IPS-15b (cell line): ENCODE results near the gene S100Z.
A peak's percentile ranks its signal among the peaks of the same experiment; 100 is the strongest.

Experiments
- H3K27me3 ChIP-seq: one replicate; pipeline ENCODE4 v1.6.1; 2013; ENCODE audit warnings: low read length; ENCODE audit not compliant: control insufficient read depth, insufficient read depth
- H3K36me3 ChIP-seq: one replicate; pipeline ENCODE4 v1.6.1; 2013; ENCODE audit warnings: low read length; ENCODE audit not compliant: control insufficient read depth, insufficient read depth
- H3K4me1 ChIP-seq: one replicate; pipeline ENCODE4 v1.6.1; 2013; ENCODE audit warnings: mild to moderate bottlenecking, low read length; ENCODE audit not compliant: control insufficient read depth, insufficient read depth
- H3K4me3 ChIP-seq: one replicate; pipeline ENCODE4 v1.5.1; 2013; ENCODE audit warnings: low read depth, low read length
- H3K9ac ChIP-seq: one replicate; pipeline ENCODE4 v1.6.1; 2013; ENCODE audit warnings: low read depth, mild to moderate bottlenecking, low read length
- H3K9me3 ChIP-seq: one replicate; pipeline ENCODE4 v1.6.1; 2013; ENCODE audit warnings: mild to moderate bottlenecking, low read length; ENCODE audit not compliant: control insufficient read depth, insufficient read depth

Gene S100Z

DNA sequence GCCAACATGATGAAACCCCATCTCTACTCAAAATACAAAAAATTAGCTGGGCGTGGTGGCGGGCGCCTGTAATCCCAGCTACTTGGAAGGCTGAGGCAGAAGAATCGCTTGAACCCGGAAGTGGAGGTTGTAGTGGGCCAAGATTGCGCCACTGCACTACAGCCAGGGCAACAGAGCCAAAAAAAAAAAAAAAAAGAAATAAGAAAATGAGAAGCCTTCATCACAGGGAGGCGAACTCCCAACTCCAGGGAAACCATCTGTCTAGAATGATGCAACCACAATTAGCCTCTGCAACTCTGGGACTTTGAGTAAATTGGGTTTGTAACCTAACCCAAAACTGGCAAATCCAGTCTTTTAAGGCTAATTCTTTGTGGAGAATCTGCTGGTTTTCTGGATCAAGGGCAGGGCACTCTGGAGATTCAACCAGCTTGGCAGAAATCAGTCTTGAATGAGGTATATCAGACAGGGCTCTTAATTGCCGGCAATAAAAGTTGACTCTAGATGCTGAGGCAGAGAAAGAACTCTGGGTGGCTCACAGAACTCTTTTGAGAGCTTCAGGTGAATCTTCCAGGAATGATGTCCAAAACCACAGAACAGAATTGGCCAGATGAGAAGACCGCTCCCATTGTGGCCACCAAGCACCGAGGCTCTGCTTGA, 9.9 kb downstream of the S100Z start:
- Histone ChIP-seq H3K4me1 (no peaks in the 10 kb centered on the region), H3K27me3 (no peaks in the 10 kb centered on the region), H3K9me3 (peaks cover 2% of the 10 kb centered on the region), H3K36me3 (no peaks in the 10 kb centered on the region), H3K9ac (no peak overlapping the region), H3K4me3 (no peak overlapping the region)

DNA sequence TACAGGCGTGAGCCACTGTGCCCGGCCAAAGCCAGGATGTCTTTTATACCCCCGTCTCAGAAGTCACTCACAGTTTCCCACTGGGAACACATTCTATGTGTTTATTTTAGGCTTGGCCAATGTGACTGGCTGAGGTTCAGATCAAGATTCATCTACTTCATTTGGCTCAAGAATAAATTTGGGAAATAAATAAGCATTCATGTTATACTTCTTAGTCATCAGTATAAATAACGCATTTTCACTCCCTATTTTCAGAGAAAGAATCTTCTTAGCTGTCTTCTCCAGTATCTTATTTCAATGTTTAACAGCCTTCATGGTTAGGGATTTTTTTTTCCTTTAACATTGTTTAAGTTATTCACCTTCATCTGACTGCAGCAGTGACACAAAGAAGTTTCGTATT, 11.8 kb downstream of the S100Z start:
- Histone ChIP-seq H3K27me3 (no peaks in the 10 kb centered on the region), H3K36me3 (no peaks in the 10 kb centered on the region), H3K4me3 (no peak overlapping the region), H3K4me1 (no peaks in the 10 kb centered on the region), H3K9me3 (no peaks in the 10 kb centered on the region), H3K9ac (no peak overlapping the region)

DNA sequence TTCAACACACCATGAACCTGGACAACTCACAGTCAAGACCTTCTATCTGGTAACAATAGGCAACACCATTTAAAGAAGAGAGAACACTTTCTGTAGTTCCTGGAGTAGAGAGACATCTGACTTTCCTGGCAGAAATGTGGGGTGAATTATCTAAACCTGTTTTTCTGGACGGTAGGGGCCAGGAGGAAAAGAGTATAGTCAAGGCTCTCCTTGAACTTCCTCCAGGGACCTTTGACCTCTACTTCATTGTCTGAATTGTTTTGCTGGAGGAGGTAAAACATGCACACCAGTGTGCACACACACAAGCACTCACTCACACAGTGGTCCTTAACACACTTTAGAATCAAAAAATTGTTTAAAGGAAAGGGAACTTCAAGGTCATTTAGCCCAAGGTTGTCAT, 13.2 kb downstream of the S100Z start:
- Histone ChIP-seq H3K9ac (no peak overlapping the region), H3K4me3 (no peak overlapping the region), H3K9me3 (no peaks in the 10 kb centered on the region), H3K4me1 (no peaks in the 10 kb centered on the region), H3K36me3 (no peaks in the 10 kb centered on the region), H3K27me3 (no peaks in the 10 kb centered on the region)

DNA sequence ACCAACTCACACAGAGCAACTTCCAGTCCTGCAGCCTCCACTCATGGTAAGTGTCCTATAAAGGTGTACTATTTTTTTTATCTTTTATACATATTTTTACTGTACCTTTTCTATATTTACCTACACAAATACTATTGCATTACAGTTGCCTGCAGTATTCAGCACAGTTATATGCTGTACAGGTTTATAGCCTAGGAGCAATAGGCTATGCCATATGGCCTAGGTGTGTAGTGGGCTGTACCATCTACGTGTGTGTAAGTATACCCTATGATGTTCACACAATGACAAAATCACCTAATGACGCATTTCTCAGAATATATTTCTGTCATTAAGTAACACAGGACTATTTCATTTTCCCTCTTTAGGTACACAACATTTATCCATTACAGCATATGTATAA, 16.7 kb downstream of the S100Z start:
- no peaks in the 10 kb centered on the region for H3K36me3 ChIP-seq

DNA sequence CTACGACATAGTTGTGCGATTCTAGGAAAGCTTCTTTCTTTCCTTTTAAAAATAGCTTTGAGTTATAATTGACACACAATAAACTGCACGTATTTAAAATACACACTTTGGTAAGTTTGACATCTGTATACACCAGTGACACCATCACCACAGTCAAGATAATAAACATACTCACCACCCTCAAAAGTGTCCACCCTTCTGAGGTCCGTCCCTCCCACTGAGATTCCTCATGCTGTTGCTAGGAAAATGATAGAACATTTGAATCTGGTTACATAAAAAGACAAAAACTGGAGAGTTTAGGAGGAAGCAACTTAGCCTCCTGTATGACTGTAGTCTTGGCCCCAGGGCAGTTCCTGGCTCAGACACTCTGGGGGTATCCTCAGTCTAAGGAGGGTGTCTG, 17.2 kb downstream of the S100Z start:
- Histone ChIP-seq H3K9ac (no peak overlapping the region), H3K36me3 (no peaks in the 10 kb centered on the region), H3K4me3 (no peak overlapping the region)

More for the DNA sequence above, 16.7 kb downstream of the S100Z start:
- no peak overlapping the region for H3K4me3 ChIP-seq
- no peak overlapping the region for H3K9ac ChIP-seq
- H3K4me1 ChIP-seq, result peaks cover 3% of the 10 kb centered on the region
- no peaks in the 10 kb centered on the region for H3K27me3 ChIP-seq
- no peaks in the 10 kb centered on the region for H3K9me3 ChIP-seq

DNA sequence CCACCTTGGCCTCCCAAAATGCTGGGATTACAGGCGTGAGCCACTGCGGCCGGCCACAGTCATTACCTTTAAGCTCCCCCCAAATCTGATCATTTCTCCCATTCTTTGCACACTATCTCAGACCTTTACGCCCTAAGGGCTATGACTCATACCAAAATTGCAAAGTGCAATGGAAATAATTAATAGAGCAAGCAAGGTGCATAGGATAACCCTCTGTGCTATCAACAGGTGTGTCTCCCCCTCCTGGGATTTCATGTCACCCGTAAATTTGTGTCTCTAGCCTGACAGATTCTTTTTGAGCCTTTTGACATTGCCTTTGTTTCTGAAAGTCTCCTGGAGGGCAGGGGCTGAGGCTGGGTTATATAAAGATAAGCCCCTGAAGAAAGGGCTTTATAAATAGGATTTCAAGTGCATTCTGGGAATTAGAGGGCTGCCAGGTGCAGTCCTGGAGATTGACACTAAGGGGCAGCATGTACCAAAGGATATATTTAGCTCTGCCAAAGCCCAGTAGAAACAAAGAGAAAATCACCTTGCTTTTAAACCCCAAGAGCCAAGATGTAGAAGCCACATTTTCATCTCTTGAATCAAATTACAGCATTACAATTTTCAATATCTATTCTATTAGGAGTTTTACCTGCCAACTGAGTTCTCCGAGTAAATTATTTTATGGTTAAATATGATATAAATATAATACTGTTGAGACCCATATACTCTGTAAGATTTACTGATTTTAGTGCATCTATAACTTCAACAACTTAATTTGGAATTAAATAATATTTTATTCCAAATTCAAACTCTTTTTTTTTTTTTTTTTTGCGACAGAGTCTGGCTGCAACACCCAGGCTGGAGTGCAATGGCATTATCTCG, 18.2 kb downstream of the S100Z start:
- Histone ChIP-seq H3K36me3 (no peaks in the 10 kb centered on the region), H3K9ac (no peak overlapping the region), H3K9me3 (no peaks in the 10 kb centered on the region), H3K4me3 (no peak overlapping the region), H3K27me3 (no peaks in the 10 kb centered on the region), H3K4me1 (peaks cover 3% of the 10 kb centered on the region)

More for the DNA sequence above, 17.2 kb downstream of the S100Z start:
- no peaks in the 10 kb centered on the region for H3K27me3 ChIP-seq
- peaks cover 3% of the 10 kb centered on the region for H3K4me1 ChIP-seq
- H3K9me3 ChIP-seq, result no peaks in the 10 kb centered on the region

DNA sequence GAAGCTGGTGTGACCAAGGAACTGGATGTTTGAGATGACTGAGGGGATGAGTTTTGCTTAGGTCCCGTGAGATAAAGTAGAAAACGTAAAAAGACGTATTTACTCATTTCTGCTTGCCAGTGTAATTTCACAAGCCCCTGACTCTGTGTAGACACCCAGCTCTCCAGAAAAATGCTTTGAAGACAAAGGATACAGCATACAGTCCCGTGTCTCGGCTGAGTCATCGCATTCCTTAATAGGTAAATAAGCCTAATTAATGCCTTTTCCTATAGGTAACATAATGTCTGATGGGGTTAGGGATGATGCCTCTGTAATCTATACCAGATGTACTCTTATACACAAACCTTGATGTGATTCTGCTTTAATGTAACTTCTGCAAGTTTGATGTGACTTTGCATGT, 20.2 kb downstream of the S100Z start:
- H3K4me3 ChIP-seq, result no peak overlapping the region
- no peaks in the 10 kb centered on the region for H3K36me3 ChIP-seq
- no peaks in the 10 kb centered on the region for H3K9me3 ChIP-seq
- H3K27me3 ChIP-seq, result no peaks in the 10 kb centered on the region
- peaks cover 6% of the 10 kb centered on the region for H3K4me1 ChIP-seq
- no peak overlapping the region for H3K9ac ChIP-seq

DNA sequence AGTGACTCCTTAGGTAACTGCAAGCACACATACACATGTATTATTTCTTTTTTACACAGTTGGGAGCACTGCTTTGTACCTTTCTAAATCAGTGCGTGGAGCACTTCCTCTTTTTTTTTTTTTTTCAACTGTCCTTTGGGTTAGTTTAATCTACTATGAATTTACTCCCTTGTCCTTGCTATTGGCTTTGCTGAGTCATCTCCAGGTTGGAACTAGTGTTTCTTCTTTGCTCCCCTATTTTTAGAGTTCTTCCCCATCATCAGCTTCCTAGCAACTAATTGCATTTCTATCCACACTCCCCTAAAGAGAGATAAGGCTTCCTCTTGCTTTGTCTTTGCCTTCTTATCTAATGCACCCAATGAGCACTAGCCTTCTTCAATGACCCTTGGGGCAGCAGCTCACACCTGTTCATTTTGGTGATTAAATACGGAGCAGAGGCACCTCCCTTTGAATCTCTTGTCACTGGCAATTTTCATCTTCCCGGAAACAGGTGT, 24.3 kb downstream of the S100Z start:
- H3K4me1 ChIP-seq, result peaks cover 9% of the 10 kb centered on the region
- no peaks in the 10 kb centered on the region for H3K27me3 ChIP-seq
- H3K9ac ChIP-seq, result no peak overlapping the region
- peak overlapping the region; percentile 27 for H3K4me3 ChIP-seq
- no peaks in the 10 kb centered on the region for H3K9me3 ChIP-seq
- no peaks in the 10 kb centered on the region for H3K36me3 ChIP-seq

DNA sequence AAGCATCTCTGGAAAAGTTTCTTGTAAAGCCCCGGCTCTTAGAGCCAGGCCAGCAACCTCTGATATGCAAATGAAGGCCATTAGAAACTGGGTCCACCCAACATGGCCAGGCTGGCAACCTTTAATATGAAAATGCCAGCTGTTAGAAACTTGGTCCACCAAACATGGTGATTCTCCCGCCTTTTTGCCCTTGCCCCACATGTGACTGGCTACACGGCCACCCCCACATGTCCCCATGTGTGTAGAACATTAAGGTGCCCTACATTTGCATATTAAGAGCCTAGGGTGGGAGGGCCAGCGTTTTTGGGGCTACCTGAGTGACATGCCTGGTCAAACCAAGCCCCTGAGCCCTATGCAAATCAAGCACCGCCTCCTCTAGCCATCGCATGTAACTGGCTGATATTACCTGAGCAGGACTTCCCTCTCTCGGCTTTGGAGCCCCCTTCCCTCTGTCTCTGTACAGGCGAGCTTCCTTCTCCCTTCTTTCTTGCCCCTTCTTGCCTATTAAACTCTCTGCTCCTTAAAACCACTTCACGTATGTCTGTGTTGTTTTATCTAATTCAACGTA, 39.0 kb downstream of the S100Z start:
- Histone ChIP-seq H3K4me3 (no peak overlapping the region), H3K36me3 (no peaks in the 10 kb centered on the region), H3K4me1 (no peaks in the 10 kb centered on the region), H3K27me3 (no peaks in the 10 kb centered on the region), H3K9ac (no peak overlapping the region), H3K9me3 (no peaks in the 10 kb centered on the region)

DNA sequence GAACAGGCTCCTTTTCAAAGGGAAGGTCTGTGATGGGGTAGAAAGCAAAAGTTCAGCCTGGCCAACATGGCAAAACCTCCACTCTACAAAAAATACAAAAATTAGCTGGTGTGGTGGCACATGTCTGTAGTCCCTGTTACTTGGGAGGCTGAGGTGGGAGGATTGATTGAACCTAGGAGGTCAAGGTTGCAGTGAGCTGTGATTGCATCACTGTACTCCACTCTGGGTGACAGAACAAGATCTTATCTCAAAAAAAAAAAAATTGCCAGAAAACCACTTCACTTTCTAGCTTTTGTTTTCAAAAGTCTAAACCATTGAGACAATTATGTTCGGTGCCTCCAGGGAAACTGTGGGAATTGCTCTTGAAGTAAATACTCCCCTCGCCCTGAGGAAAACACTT, 43.5 kb downstream of the S100Z start:
- H3K4me3 ChIP-seq, result no peak overlapping the region
- no peaks in the 10 kb centered on the region for H3K4me1 ChIP-seq
- no peaks in the 10 kb centered on the region for H3K36me3 ChIP-seq
- no peaks in the 10 kb centered on the region for H3K9me3 ChIP-seq
- H3K9ac ChIP-seq, result no peak overlapping the region
- no peaks in the 10 kb centered on the region for H3K27me3 ChIP-seq

DNA sequence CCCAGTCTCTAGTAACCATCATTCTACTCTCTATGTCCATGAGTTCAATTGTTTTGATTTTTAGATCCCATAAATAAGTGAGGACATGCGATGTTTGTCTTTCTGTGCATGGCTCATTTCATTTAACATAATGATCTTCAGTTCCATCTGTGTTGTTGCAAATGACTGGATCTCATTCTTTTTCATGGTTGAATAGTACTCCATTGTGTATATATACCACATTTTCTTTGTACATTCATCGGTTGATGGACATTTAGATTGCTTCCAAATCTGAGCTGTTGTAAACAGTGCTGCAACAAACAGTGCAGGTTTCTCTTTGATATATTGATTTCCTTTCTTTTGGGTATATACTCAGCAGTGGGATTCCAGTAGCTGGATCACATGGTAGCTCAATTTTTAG, 46.4 kb downstream of the S100Z start:
- no peaks in the 10 kb centered on the region for H3K36me3 ChIP-seq
- no peak overlapping the region for H3K9ac ChIP-seq
- no peak overlapping the region for H3K4me3 ChIP-seq
- no peaks in the 10 kb centered on the region for H3K4me1 ChIP-seq
- H3K27me3 ChIP-seq, result no peaks in the 10 kb centered on the region
- no peaks in the 10 kb centered on the region for H3K9me3 ChIP-seq

DNA sequence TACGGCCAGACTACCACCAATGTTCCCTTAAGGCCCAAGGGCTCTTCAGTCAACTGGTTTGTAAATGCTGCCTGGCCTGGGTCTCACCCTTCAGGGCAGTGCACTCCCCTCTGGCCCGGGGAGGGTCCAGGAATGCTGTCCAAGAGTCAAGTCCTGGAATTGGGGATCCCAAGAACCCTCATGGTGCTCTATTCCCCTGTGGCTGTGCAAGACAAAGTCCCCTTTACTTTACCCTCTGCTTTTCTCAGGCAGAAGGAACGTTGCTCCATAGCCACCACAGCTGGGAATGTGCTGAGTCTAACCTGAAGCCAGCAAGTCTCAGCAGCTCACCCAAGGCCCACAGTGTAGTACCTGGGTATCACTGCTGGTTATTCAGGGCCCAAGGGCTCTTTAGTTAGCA, 51.7 kb downstream of the S100Z start:
- no peaks in the 10 kb centered on the region for H3K4me1 ChIP-seq
- H3K9me3 ChIP-seq, result no peaks in the 10 kb centered on the region
- H3K36me3 ChIP-seq, result no peaks in the 10 kb centered on the region
- H3K4me3 ChIP-seq, result no peak overlapping the region
- H3K9ac ChIP-seq, result no peak overlapping the region
- H3K27me3 ChIP-seq, result no peaks in the 10 kb centered on the region
